ENCODE measurements around the gene GALNTL6.

Gene GALNTL6

GRCh38 chr4:171812665-171813525, at the start of gene GALNTL6:
Gene GALNTL6 (plus strand): TSS chr4:171813404.
- peak within 1 kb of the TSS; percentile 36 for H3K4me3 ChIP-seq (ENCODE audit: control insufficient read depth, low read depth, low read length)
- DNase-seq (ENCODE audit: low read depth): no peak

GRCh38 chr4:171765514-171765913, 47.7 kb upstream of the GALNTL6 start:
- DNase-seq (ENCODE audit: low read depth): no peak
- no peak for TF ChIP-seq CTCF (conservative IDR thresholded peaks at IDR 0.05; ENCODE audit: control insufficient read depth, insufficient read depth, low read depth, low read length)
- no peak overlapping the region for H3K4me3 ChIP-seq (ENCODE audit: control insufficient read depth, low read depth, low read length)

More at GRCh38 chr4:171812665-171813525, at the start of gene GALNTL6:
- no peak for TF ChIP-seq CTCF (conservative IDR thresholded peaks at IDR 0.05; ENCODE audit: control insufficient read depth, insufficient read depth, low read depth, low read length)

GRCh38 chr4:171774642-171775190, 38.5 kb upstream of the GALNTL6 start:
- TF ChIP-seq CTCF (conservative IDR thresholded peaks at IDR 0.05; ENCODE audit: control insufficient read depth, insufficient read depth, low read depth, low read length): no peak

GRCh38 chr4:171779301-171779700, 33.9 kb upstream of the GALNTL6 start:
- DNase-seq (ENCODE audit: low read depth): no peak
- no peak for TF ChIP-seq CTCF (conservative IDR thresholded peaks at IDR 0.05; ENCODE audit: control insufficient read depth, insufficient read depth, low read depth, low read length)
- H3K4me3 ChIP-seq (ENCODE audit: control insufficient read depth, low read depth, low read length): no peak overlapping the region

More at GRCh38 chr4:171774642-171775190, 38.5 kb upstream of the GALNTL6 start:
- no peak for DNase-seq (ENCODE audit: low read depth)
- H3K4me3 ChIP-seq (ENCODE audit: control insufficient read depth, low read depth, low read length): no peak overlapping the region

DNA sequence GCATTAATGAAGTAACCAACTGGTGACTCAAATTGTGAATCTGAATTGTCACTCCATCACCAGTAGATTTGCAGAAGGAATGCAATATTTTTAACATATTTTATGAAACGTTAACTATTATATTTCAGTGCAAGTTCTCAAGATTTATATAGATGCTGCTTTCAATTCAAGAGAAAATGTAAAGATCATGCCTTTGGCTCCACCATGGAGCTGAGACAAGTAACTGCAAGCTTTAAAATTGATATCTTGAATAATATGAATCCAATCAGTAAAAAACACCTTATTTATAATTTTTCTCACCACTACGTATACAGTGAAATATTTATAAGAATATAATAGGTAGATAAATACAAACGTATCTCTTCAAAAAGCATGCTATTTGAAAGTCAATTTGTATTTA, 27.8 kb upstream of the GALNTL6 start:
- H3K4me3 ChIP-seq (ENCODE audit: control insufficient read depth, low read depth, low read length): no peak overlapping the region
- DNase-seq (ENCODE audit: low read depth): no peak
- TF ChIP-seq CTCF (conservative IDR thresholded peaks at IDR 0.05; ENCODE audit: control insufficient read depth, insufficient read depth, low read depth, low read length): no peak

- no peak overlapping the region for H3K4me3 ChIP-seq (ENCODE audit: control insufficient read depth, low read depth, low read length)
- no peak for DNase-seq (ENCODE audit: low read depth)
- TF ChIP-seq CTCF (conservative IDR thresholded peaks at IDR 0.05; ENCODE audit: control insufficient read depth, insufficient read depth, low read depth, low read length): no peak
Observed at GRCh38 chr4:171793723-171794122, 19.5 kb upstream of the GALNTL6 start.
